NCI-H1930 (cell line): ENCODE data around the gene GH1.
"Not testable (repeated sequence)": the region's sequence is repeated elsewhere in the genome, so short reads cannot be mapped to it uniquely, and the experiment has no call there.

Experiments used
- DNase-seq, 2 experiments: peaks; one replicate each; lab custom pipeline; 2025; lab: John Stamatoyannopoulos, UW

Gene GH1

GRCh38 chr17:63926164-63926563 is 7.5 kb upstream of the GH1 start:
- DNase-seq, result no peak

- DNase-seq, result no peak
These were observed 7.0 kb upstream of the GH1 start for GRCh38 chr17:63925615-63926014.

- not testable (repeated sequence) for DNase-seq
These were observed 3.8 kb upstream of the GH1 start for GRCh38 chr17:63922402-63922801.

- not testable (repeated sequence) for DNase-seq
These were observed 2.1 kb upstream of the GH1 start for GRCh38 chr17:63920779-63921178.

DNA sequence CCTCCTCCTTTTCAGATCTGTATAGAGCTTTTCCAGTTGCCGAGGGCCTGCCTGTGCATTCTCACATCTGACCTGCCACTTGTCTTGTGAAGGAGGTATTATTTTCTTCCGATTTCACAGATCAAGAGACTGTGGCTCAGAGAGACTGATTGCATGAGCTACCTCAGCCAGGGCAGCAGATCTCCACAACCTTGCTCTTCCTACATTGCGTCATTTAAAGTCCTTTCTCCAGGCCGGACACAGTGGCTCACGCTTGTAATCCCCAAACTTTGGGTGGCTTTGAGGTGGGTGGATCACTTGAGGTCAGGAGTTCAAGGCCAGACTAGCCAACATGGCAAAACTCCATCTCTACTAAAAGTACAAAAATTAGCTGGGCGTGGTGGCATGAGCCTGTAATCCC is 1.4 kb upstream of the GH1 start:
- DNase-seq, result not testable (repeated sequence)

- peak in 1 of 2 experiments; percentile 40 for DNase-seq
These were observed 678 bp upstream of the GH1 start for GRCh38 chr17:63919311-63919723.

- DNase-seq, result no peak
These were observed 334 bp downstream of the GH1 start for GRCh38 chr17:63918305-63918704.

GRCh38 chr17:63917646-63918045 is 993 bp downstream of the GH1 start:
- DNase-seq, result no peak

DNA sequence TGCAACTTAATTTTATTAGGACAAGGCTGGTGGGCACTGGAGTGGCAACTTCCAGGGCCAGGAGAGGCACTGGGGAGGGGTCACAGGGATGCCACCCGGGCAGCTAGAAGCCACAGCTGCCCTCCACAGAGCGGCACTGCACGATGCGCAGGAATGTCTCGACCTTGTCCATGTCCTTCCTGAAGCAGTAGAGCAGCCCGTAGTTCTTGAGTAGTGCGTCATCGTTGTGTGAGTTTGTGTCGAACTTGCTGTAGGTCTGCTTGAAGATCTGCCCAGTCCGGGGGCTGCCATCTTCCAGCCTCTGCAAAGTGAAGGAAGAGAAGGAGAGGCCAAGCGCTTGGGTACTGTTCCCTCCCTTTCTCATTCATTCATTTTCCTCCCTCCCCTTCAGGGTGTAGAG is 1.4 kb downstream of the GH1 start:
- not testable (repeated sequence) for DNase-seq

- DNase-seq, result no peak
These were observed 2.0 kb downstream of the GH1 start for GRCh38 chr17:63916566-63917185.

GRCh38 chr17:63915753-63916152 is 2.9 kb downstream of the GH1 start:
- not testable (repeated sequence) for DNase-seq

GRCh38 chr17:63914471-63914870 is 4.2 kb downstream of the GH1 start:
- DNase-seq, result no peak

DNA sequence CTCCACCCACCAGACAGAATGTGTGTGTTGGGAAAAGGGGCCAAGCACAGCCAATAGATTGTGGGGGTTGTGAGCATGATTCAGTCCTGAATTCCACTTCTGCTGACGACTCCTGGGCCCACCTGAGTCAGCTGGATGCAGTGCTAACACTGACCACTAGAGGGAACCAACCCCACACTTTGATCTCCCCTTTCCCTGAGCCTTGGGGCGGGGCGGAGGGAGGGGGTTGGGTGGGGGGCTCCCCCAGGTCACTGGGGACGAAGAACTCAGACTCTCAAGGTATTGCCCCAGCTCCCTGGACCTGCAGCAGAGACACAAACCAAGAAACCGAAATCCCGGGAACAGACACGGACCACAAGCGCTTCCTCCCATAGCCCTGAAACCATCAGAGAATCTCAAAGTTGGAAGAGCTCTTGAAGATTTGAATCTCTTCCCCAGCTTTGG is 7.0 kb downstream of the GH1 start:
- DNase-seq, result peak in 1 of 2 experiments; percentile 21

DNA sequence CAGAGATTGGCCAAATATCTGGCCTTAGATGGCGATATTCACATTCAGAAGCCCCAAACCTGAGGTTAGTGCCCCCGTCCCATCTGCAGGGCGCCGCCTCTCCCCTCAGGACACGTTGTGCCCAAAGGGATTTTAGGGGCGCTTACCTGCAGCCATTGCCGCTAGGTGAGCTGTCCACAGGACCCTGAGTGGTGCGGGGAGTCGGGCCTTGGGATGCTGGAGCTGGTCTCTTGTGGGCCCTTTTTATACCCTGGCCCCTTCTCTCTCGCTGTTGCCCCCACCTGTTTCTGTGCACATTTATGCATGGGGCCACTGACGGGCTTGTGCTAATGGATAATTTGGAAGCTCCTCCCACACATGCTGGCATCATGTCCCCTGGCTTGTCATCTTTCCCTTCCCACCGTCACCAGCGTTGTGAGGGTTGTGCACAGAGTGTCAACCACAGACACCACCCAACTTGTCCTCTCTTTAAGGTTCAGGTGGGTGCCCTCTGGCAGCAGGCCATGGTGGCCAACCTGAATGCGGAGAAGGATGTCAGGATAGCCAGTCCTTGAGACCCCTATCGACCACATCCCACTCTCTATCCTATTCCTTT is 7.5 kb downstream of the GH1 start, which contains the start of gene CSHL1:
CSHL1 (minus strand) TSS at position 218 of the 595 bp plus-strand sequence; CDS start at position 156, 62 bp downstream.
- DNase-seq, result no peak

GRCh38 chr17:63910096-63910495 is 8.5 kb downstream of the GH1 start:
- DNase-seq, result no peak

GRCh38 chr17:63909586-63909985 is 9.1 kb downstream of the GH1 start:
- DNase-seq, result not testable (repeated sequence)

DNA sequence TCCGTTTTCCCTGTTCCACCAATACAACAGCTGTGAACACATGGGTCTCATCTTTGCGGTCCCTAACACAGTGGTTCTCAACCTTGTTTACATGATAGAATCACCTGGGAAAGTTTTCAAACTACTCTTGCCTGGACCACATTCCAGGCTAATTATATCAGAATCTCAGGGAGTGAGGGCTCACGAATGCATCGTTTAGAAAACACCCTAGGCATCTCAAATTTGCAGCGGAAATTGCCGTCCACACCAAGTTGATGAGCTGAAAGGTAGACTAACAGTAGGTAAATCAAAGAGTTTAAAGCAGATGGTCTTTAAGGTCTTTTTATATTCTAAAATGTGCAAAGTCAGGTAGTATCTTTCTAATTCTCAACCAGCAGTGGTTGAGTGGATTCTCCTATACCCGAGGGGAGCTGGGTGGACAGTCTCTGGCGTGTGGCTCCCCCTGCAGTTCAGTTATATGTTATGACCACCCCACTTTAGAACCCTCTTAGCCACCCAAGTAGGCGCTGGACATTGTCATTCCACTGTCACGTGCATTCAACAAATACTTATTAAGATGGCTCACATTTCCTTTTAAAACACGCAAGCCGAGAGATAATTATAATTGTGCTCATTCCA is 11.4 kb downstream of the GH1 start:
- peak in 1 of 2 experiments; percentile 8 for DNase-seq

- DNase-seq, result not testable (repeated sequence)
These were observed 13.8 kb downstream of the GH1 start for GRCh38 chr17:63904796-63905195.

DNA sequence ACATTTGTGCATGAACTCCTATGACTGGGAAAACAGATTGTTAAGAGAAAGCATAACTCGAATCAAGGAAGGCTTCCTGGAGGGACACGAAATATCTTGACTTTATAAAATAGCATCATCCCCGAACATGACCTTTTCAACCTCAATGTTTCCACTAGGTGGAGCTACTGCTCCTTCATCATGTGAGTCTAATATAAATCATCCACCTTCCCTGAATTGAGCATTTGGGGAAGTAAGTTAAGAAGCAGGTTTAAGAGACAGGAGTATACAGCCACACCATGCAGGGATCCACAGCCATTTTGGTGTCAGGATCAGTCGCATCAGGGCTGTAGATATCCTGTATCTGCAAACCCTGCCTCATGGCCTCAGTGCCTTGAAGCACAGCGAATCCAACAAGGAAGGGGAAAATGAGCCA is 14.8 kb downstream of the GH1 start:
- not testable (repeated sequence) for DNase-seq

- not testable (repeated sequence) for DNase-seq
These were observed 16.7 kb downstream of the GH1 start for GRCh38 chr17:63901971-63902370.

GRCh38 chr17:63898899-63899798 is 19.5 kb downstream of the GH1 start:
- DNase-seq, result not testable (repeated sequence)
